GM10266 (cell line): ENCODE data around the gene GAS6.

Source experiments
- DNase-seq: peaks from one replicate; pipeline ENCODE4 v3.0.0; 2012; ENCODE audit errors: extremely low spot score
- CTCF ChIP-seq: IDR thresholded peaks from 2 replicates; pipeline ENCODE4 v1.5.1; 2012; ENCODE audit warnings: mild to moderate bottlenecking, low read depth; ENCODE audit not compliant: control insufficient read depth, insufficient read depth; ENCODE audit errors: missing control alignments

Gene GAS6

GRCh38 chr13:113845055-113845454 lies 18.8 kb downstream of the GAS6 start:
- no peak for TF ChIP-seq CTCF
- DNase-seq = no peak

- no peak for DNase-seq
- no peak for TF ChIP-seq CTCF
These were observed 19.9 kb downstream of the GAS6 start for GRCh38 chr13:113843864-113844556.

GRCh38 chr13:113843063-113843654 lies 20.7 kb downstream of the GAS6 start:
- no peak for DNase-seq
- no peak for TF ChIP-seq CTCF

GRCh38 chr13:113842336-113843062 lies 21.4 kb downstream of the GAS6 start:
- TF ChIP-seq CTCF = no peak

GRCh38 chr13:113841353-113841650 lies 22.6 kb downstream of the GAS6 start:
- DNase-seq = no peak

More at GRCh38 chr13:113842336-113843062, 21.4 kb downstream of the GAS6 start:
- no peak for DNase-seq

GRCh38 chr13:113840541-113841352 lies 23.1 kb downstream of the GAS6 start:
- no peak for DNase-seq

More at GRCh38 chr13:113841353-113841650, 22.6 kb downstream of the GAS6 start:
- TF ChIP-seq CTCF = no peak

More at GRCh38 chr13:113840541-113841352, 23.1 kb downstream of the GAS6 start:
- no peak for TF ChIP-seq CTCF
